Mammary epithelial cell (primary cell): ENCODE results near the gene ACSM6.

ENCODE experiments used
- EZH2 ChIP-seq: IDR thresholded peaks from 2 replicates; pipeline ENCODE4 v1.6.1; 2012; ENCODE audit warnings: low read length, inconsistent platforms, borderline replicate concordance
- TF ChIP-seq, protein P1 (sequence below), 2 donors: IDR thresholded peaks in 1 of 2; conservative IDR thresholded peaks in 1 of 2; 2 replicates each; pipeline ENCODE4 v1.5.1; 2011 to 2012; ENCODE audit warnings: inconsistent platforms in 2 of 2, low read length in 2 of 2, mild to moderate bottlenecking in 2 of 2, control low read depth in 1 of 2, low read depth in 1 of 2; ENCODE audit not compliant: insufficient read depth in 1 of 2; ENCODE audit errors: extremely low read depth in 1 of 2

GRCh38 chr10:95277614-95278013 is 83.6 kb downstream of the ACSM6 start:
- TF ChIP-seq, protein P1, sequence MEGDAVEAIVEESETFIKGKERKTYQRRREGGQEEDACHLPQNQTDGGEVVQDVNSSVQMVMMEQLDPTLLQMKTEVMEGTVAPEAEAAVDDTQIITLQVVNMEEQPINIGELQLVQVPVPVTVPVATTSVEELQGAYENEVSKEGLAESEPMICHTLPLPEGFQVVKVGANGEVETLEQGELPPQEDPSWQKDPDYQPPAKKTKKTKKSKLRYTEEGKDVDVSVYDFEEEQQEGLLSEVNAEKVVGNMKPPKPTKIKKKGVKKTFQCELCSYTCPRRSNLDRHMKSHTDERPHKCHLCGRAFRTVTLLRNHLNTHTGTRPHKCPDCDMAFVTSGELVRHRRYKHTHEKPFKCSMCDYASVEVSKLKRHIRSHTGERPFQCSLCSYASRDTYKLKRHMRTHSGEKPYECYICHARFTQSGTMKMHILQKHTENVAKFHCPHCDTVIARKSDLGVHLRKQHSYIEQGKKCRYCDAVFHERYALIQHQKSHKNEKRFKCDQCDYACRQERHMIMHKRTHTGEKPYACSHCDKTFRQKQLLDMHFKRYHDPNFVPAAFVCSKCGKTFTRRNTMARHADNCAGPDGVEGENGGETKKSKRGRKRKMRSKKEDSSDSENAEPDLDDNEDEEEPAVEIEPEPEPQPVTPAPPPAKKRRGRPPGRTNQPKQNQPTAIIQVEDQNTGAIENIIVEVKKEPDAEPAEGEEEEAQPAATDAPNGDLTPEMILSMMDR (conservative IDR thresholded peaks at IDR 0.05 in 1 of 2, IDR thresholded peaks at IDR 0.05 in 1 of 2; ENCODE audit: extremely low read depth in 1 of 2, insufficient read depth in 1 of 2, low read depth in 1 of 2, low read length in 2 of 2), result no peak
- no peak for TF ChIP-seq EZH2
